ENCODE results near the gene KPNA5. TPM values are rescaled to one million over a fixed set of nuclear protein-coding genes. Genes with fewer than 3 reads are reported as not detected.
A peak's percentile ranks its signal among the peaks of the same experiment; 100 is the strongest.

KPNA5 gene
- total and polyA plus RNA-seq, 11 donors = 1.6 to 12.5 (median 7.7) TPM

GRCh38 chr6:116779573-116780164, 98.7 kb downstream of the KPNA5 start:
- Histone ChIP-seq H3K9me3 (no peaks in the 10 kb centered on the region), H3K27ac (no peak overlapping the region), H3K36me3 (no peaks in the 10 kb centered on the region), H3K4me3 (peak overlapping the region in 3 of 12 donors; percentile 8 to 32 (median 14)), H3K27me3 (peaks cover 0 to 6% (median 0%) of the 10 kb centered on the region in 9 donors), H3K4me1 (no peaks in the 10 kb centered on the region)
- TF ChIP-seq POLR2A (IDR thresholded peaks at IDR 0.05) (no peak), CTCF (IDR thresholded peaks at IDR 0.05) (peak; percentile 17 to 62 (median 40))
- intact Hi-C loops (cut with DNase I) = loop anchor here in 7 of 10 donors (5.0 to 10.0 kb wide), 7 partner anchors 65 to 538 kb away; no protein-coding TSS in a partner anchor
- 27 to 31% (median 27%) methylated on average over 13 of the region's 13 CpGs for WGBS, 4 donors
- DNase-seq (no peak), ATAC-seq (no peak)

GRCh38 chr6:116783852-116784251, 102.8 kb downstream of the KPNA5 start:
- H3K4me1 ChIP-seq = no peaks in the 10 kb centered on the region
- H3K27me3 ChIP-seq = peaks cover 0 to 6% (median 0%) of the 10 kb centered on the region in 9 donors
- peak in 1 of 4 donors; percentile 26 for ATAC-seq
- no peak overlapping the region for H3K4me3 ChIP-seq
- WGBS, 4 donors = 65 to 75% (median 70%) methylated on average over 5 of the region's 5 CpGs
- no peaks in the 10 kb centered on the region for H3K36me3 ChIP-seq
- DNase-seq = no peak
- intact Hi-C loops (cut with DNase I) = loop anchor here in 6 of 10 donors (5.0 to 10.0 kb wide), 6 partner anchors 61 to 533 kb away; no protein-coding TSS in a partner anchor
- H3K9me3 ChIP-seq = no peaks in the 10 kb centered on the region
- no peak overlapping the region for H3K27ac ChIP-seq
- no peak for TF ChIP-seq CTCF (IDR thresholded peaks at IDR 0.05)
- TF ChIP-seq POLR2A (IDR thresholded peaks at IDR 0.05) = no peak

Other genes with a start within 250 kb of the KPNA5 start
- gene CALHM6, start 219.8 kb upstream of the KPNA5 start, total RNA-seq = 10 to 100 TPM in 1 of 9 donors, 1 to 10 TPM in 2, under 1 TPM in 5, not detected in 1; 0.37 to 52.4 (median 0.67) TPM
- 1 to 10 TPM; 1.3 to 1.8 TPM for gene CALHM6, start 219.8 kb upstream of the KPNA5 start, polyA plus RNA-seq
- gene CALHM5, start 169.6 kb upstream of the KPNA5 start, total RNA-seq = 1 to 10 TPM; 1.4 to 3.0 (median 1.8) TPM
- gene CALHM5, start 169.6 kb upstream of the KPNA5 start, polyA plus RNA-seq = 1 to 10 TPM in 1 of 2 donors, under 1 TPM in 1; 0.76 to 1.3 TPM
- gene TRAPPC3L, start 135.5 kb upstream of the KPNA5 start, total RNA-seq = under 1 TPM in 4 of 9 donors, not detected in 5; 0.11 to 0.29 (median 0.19) TPM
- not detected for gene TRAPPC3L, start 135.5 kb upstream of the KPNA5 start, polyA plus RNA-seq
- gene CALHM4, start 127.5 kb upstream of the KPNA5 start, total RNA-seq = under 1 TPM in 1 of 9 donors, not detected in 8; 0.67 TPM
- under 1 TPM in 1 of 2 donors, not detected in 1; 0.10 TPM for gene CALHM4, start 127.5 kb upstream of the KPNA5 start, polyA plus RNA-seq
- 10 to 100 TPM; 35.9 to 70.5 (median 48.8) TPM for gene RWDD1, start 109.7 kb upstream of the KPNA5 start, total RNA-seq
- 100 to 1,000 TPM in 1 of 2 donors, 10 to 100 TPM in 1; 69.1 to 124 TPM for gene RWDD1, start 109.7 kb upstream of the KPNA5 start, polyA plus RNA-seq
- under 1 TPM in 7 of 9 donors, not detected in 2; 0.12 to 0.42 (median 0.20) TPM for gene RSPH4A, start 64.7 kb upstream of the KPNA5 start, total RNA-seq
- under 1 TPM; 0.12 to 0.23 TPM for gene RSPH4A, start 64.7 kb upstream of the KPNA5 start, polyA plus RNA-seq
- gene ZUP1, start 12.4 kb upstream of the KPNA5 start, total RNA-seq = 1 to 10 TPM; 2.6 to 5.3 (median 3.7) TPM
- 1 to 10 TPM; 3.7 to 4.5 TPM for gene ZUP1, start 12.4 kb upstream of the KPNA5 start, polyA plus RNA-seq
- 1 to 10 TPM; 2.7 to 8.9 (median 3.4) TPM for gene FAM162B, start 84.5 kb downstream of the KPNA5 start, total RNA-seq
- 1 to 10 TPM; 3.7 to 4.5 TPM for gene FAM162B, start 84.5 kb downstream of the KPNA5 start, polyA plus RNA-seq
- not detected for gene GPRC6A, start 147.9 kb downstream of the KPNA5 start, total RNA-seq
- gene GPRC6A, start 147.9 kb downstream of the KPNA5 start, polyA plus RNA-seq = not detected
- gene RFX6, start 196.0 kb downstream of the KPNA5 start, total RNA-seq = not detected
- not detected for gene RFX6, start 196.0 kb downstream of the KPNA5 start, polyA plus RNA-seq